Tibial nerve (tissue), 4 donors: ENCODE results near the gene KAZN. TPM values are rescaled to one million over a fixed set of nuclear protein-coding genes. Genes with fewer than 3 reads are reported as not detected.

Source experiments
- DNase-seq, 2 donors: peaks; one replicate each; pipeline ENCODE4 v3.0.0-alpha.2; 2019; ENCODE audit warnings: low spot score in 2 of 2
- H3K27ac ChIP-seq, 4 donors: fragments of 200-600 bp; sonication (generic) in 3 of 4; one replicate each; pipeline ENCODE4 v1.5.1; 2017 to 2019; ENCODE audit warnings: mild to moderate bottlenecking in 1 of 4
- H3K27me3 ChIP-seq, 2 donors: fragments of 200-600 bp; sonication (generic) in 1 of 2; one replicate each; pipeline versions ENCODE4 v1.5.1 to v1.6.0; 2017 to 2019
- H3K36me3 ChIP-seq, 3 donors: fragments of 200-600 bp; sonication (generic); one replicate each; pipeline ENCODE4 v1.5.1; 2018 to 2019
- H3K4me1 ChIP-seq, 4 donors: fragments of 200-600 bp; sonication (generic) in 3 of 4; one replicate each; pipeline ENCODE4 v1.5.1; 2017 to 2019
- H3K4me3 ChIP-seq, 4 donors: fragments of 200-600 bp; sonication (generic) in 3 of 4; one replicate each; pipeline ENCODE4 v1.5.1; 2017 to 2019; ENCODE audit warnings: mild to moderate bottlenecking in 1 of 4, moderate library complexity in 1 of 4
- H3K9me3 ChIP-seq, 4 donors: fragments of 200-600 bp; sonication (generic) in 3 of 4; one replicate each; pipeline ENCODE4 v1.5.1; 2017 to 2019
- EP300 ChIP-seq, 2 donors: sonication (generic); formaldehyde crosslinking; IDR thresholded peaks; one replicate each; pipeline ENCODE4 v1.6.1; 2017; ENCODE audit warnings: antibody characterized with exemption in 2 of 2, mild to moderate bottlenecking in 1 of 2
- POLR2A ChIP-seq, 2 donors: fragments of 450-650 bp; IDR thresholded peaks; one replicate each; pipeline ENCODE4 v1.6.1; 2017; ENCODE audit warnings: antibody characterized with exemption in 2 of 2, mild to moderate bottlenecking in 2 of 2, moderate library complexity in 2 of 2
- WGBS, 2 donors: methylation state at CpG; one replicate each; pipeline ENCODE4 v1.1.5; 2018; 5-methylcytosine and 5-hydroxymethylcytosine counted together
- total RNA-seq, 4 donors: library from RNA; depleted of rRNA; stranded (reverse); fragments of >200 nt; gene quantifications; one replicate each; pipeline ENCODE4 v1.1.0, GENCODE V29; 2016
- TF ChIP-seq, protein P1 (sequence below), 5 experiments: fragments of 200-600 bp in 3 of 5; fragments of 450-650 bp in 2 of 5; sonication (generic) in 3 of 5; IDR thresholded peaks; one replicate each; pipeline ENCODE4 v1.5.1; 2016 to 2019; ENCODE audit warnings: antibody characterized with exemption in 5 of 5, mild to moderate bottlenecking in 3 of 5, moderate library complexity in 2 of 5

KAZN gene
- total RNA-seq, 4 donors from 2014 or later: 16.0 to 29.2 (median 22.2) TPM

DNA sequence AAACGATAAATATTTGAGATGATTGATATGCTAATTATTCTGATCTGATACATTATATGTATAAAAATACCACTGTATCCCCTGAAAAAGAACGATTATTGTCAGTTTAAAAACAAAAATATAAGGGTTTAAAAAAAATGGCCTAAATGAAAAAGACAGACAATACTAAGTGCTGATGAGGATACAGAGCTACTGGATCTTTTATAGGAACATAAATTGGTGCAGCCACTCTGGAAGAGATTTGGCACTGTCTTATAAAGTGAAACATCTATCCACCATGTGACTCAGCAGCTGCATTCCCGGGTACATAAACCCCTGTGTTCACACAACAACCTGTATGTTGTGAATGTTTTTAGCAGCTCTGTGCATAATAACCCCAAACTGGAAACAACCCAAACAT lies 44.2 kb downstream of the KAZN start:
- H3K9me3 ChIP-seq: peaks cover 0 to 33% (median 0%) of the 10 kb centered on the region in 4 donors
- 83 to 92% methylated on average over 3 of the region's 3 CpGs for WGBS, 2 donors
- TF ChIP-seq POLR2A (IDR thresholded peaks at IDR 0.05) (no peak), EP300 (IDR thresholded peaks at IDR 0.05) (no peak)
- TF ChIP-seq, protein P1, sequence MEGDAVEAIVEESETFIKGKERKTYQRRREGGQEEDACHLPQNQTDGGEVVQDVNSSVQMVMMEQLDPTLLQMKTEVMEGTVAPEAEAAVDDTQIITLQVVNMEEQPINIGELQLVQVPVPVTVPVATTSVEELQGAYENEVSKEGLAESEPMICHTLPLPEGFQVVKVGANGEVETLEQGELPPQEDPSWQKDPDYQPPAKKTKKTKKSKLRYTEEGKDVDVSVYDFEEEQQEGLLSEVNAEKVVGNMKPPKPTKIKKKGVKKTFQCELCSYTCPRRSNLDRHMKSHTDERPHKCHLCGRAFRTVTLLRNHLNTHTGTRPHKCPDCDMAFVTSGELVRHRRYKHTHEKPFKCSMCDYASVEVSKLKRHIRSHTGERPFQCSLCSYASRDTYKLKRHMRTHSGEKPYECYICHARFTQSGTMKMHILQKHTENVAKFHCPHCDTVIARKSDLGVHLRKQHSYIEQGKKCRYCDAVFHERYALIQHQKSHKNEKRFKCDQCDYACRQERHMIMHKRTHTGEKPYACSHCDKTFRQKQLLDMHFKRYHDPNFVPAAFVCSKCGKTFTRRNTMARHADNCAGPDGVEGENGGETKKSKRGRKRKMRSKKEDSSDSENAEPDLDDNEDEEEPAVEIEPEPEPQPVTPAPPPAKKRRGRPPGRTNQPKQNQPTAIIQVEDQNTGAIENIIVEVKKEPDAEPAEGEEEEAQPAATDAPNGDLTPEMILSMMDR (IDR thresholded peaks at IDR 0.05): no peak
- H3K27ac ChIP-seq: no peak overlapping the region
- peaks cover 0 to 3% (median 0%) of the 10 kb centered on the region in 4 donors for H3K4me1 ChIP-seq
- H3K27me3 ChIP-seq: no peaks in the 10 kb centered on the region
- no peak for DNase-seq
- H3K4me3 ChIP-seq: no peak overlapping the region
- H3K36me3 ChIP-seq: no peaks in the 10 kb centered on the region

DNA sequence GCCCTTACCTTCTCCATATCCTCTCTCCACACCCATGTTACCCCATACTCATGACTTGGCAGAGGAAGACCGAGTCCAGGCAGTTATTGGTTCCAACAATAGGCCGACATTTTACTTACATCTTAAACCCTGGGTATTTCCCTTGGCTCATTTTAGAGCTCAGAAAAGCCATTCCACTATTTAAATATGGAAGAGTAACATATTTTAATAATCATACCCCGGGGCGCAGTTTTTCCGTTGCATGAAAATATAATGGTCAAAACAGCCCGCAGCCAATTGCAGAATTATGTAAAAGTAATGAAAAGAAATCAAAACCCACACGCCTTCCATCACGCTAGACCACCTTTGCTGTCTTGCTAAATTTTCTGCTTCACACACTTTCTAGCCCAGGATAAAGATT lies 48.5 kb downstream of the KAZN start:
- no peak for DNase-seq
- Histone ChIP-seq H3K9me3 (peaks cover 0 to 33% (median 0%) of the 10 kb centered on the region in 4 donors), H3K36me3 (no peaks in the 10 kb centered on the region), H3K4me3 (no peak overlapping the region), H3K27ac (no peak overlapping the region), H3K4me1 (peaks cover 0 to 17% (median 0%) of the 10 kb centered on the region in 4 donors), H3K27me3 (no peaks in the 10 kb centered on the region)
- TF ChIP-seq EP300 (IDR thresholded peaks at IDR 0.05) (no peak), POLR2A (IDR thresholded peaks at IDR 0.05) (no peak)
- TF ChIP-seq, protein P1 (IDR thresholded peaks at IDR 0.05): no peak
- WGBS, 2 donors: 88 to 92% methylated on average over 8 of the region's 8 CpGs

DNA sequence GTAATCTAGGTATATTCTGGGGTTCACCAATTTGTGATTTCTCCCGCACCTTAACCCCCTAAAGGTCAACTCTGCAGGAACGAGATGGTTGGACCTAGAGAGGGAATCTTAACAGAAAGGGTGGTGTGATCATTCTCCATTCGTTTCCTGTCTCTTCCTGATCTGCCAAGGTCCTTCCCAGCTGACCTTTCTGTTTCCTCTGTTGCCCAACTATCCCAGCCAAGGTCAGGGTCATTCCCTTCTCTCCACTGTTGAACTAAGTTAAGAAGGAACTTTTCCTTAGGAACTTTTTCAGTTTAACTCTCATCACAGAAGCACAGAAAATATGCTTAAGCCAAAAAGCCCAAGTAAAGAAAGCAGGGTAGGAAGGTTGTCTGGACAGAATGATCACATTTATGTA lies 49.3 kb downstream of the KAZN start:
- Histone ChIP-seq H3K9me3 (peaks cover 0 to 27% (median 0%) of the 10 kb centered on the region in 4 donors), H3K27me3 (no peaks in the 10 kb centered on the region), H3K4me3 (no peak overlapping the region), H3K4me1 (peaks cover 0 to 17% (median 0%) of the 10 kb centered on the region in 4 donors), H3K27ac (no peak overlapping the region), H3K36me3 (no peaks in the 10 kb centered on the region)
- DNase-seq: no peak
- 52 to 56% methylated on average over 3 of the region's 3 CpGs for WGBS, 2 donors
- no peak for TF ChIP-seq POLR2A (IDR thresholded peaks at IDR 0.05)
- no peak for TF ChIP-seq EP300 (IDR thresholded peaks at IDR 0.05)
- TF ChIP-seq, protein P1 (IDR thresholded peaks at IDR 0.05): no peak

DNA sequence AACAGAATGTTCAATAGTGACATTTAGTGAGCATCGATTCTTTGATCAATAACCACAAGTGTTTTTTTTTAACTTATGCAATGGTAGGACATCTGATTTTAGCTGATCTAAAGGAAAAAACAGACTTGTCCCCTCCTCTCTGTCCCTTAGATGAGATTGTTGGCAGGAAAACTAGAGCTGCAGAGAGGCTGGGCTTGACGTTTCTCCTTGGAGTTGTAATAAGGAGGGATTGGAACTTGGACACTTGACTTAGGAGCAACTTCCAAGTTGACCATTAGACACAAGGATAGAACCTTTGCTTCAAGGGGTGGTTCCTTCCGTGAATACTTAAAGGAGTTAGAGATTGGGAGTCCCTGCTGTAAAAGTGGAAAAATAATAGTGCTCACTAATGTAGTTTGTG lies 49.9 kb downstream of the KAZN start:
- TF ChIP-seq EP300 (IDR thresholded peaks at IDR 0.05) (no peak), POLR2A (IDR thresholded peaks at IDR 0.05) (no peak)
- TF ChIP-seq, protein P1 (IDR thresholded peaks at IDR 0.05): no peak

DNA sequence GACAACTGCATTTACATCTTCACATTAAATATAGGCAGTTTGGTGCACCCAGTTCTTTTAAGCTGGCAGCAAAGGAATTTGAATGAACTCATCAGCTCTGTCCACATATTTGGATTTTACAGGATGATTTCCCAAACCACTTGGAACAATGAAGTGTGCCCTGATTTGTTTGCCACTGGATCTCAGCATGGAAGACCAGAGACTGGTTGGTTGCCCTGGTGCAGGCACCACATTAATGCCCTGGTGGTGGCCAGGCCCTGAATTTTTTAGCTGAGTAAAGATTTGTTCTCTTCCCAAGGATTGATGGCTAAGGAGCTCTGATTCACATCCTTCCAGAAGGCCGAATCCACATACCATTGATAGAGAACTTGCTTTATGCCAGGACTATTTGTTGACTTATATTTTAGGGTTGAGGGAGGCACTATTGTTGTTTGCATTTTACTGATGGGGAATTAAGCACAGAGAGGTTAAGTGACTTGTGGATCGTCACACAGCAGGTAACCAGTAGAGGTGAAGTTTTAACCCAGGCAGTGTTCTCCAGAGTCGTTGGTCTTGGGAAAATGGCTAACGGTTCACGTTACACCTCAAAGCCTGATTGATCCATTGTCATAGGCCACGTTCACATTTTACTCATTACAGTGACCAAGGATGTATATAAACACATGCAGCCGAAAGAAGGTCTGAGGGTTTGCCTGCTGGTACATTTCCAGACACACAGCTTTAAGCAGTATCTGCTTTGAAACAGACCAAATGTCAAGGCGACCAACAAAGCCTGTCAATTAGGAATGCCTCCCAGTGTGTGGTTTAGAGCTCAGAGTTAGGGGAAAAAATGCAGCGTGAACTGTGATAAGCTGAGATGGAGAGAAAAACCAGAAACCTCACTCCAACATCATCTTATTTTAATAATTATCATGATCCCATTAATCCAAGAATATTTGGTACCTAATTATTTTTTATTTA lies 50.7 kb downstream of the KAZN start:
- H3K27me3 ChIP-seq: no peaks in the 10 kb centered on the region
- TF ChIP-seq EP300 (IDR thresholded peaks at IDR 0.05) (no peak), POLR2A (IDR thresholded peaks at IDR 0.05) (no peak)
- TF ChIP-seq, protein P1 (IDR thresholded peaks at IDR 0.05): no peak

More for the DNA sequence above, 49.9 kb downstream of the KAZN start:
- peaks cover 0 to 17% (median 0%) of the 10 kb centered on the region in 4 donors for H3K4me1 ChIP-seq
- no peaks in the 10 kb centered on the region for H3K27me3 ChIP-seq
- H3K4me3 ChIP-seq: no peak overlapping the region
- no peaks in the 10 kb centered on the region for H3K36me3 ChIP-seq
- H3K9me3 ChIP-seq: peaks cover 0 to 21% (median 0%) of the 10 kb centered on the region in 4 donors
- no peak overlapping the region for H3K27ac ChIP-seq
- WGBS, 2 donors: 58% methylated on average over 3 of the region's 3 CpGs
- DNase-seq: no peak

More for the DNA sequence above, 50.7 kb downstream of the KAZN start:
- no peak for DNase-seq
- no peak overlapping the region for H3K27ac ChIP-seq
- H3K4me1 ChIP-seq: peaks cover 0 to 17% (median 0%) of the 10 kb centered on the region in 4 donors
- H3K4me3 ChIP-seq: no peak overlapping the region
- H3K36me3 ChIP-seq: no peaks in the 10 kb centered on the region
- WGBS, 2 donors: 80 to 84% methylated on average over 9 of the region's 9 CpGs
- peaks cover 0 to 19% (median 0%) of the 10 kb centered on the region in 4 donors for H3K9me3 ChIP-seq
